HG02759 (cell line): ENCODE data around the gene GOLGA6L24.
"Not testable (repeated sequence)": the region's sequence is repeated elsewhere in the genome, so short reads cannot be mapped to it uniquely, and the experiment has no call there.

ENCODE experiments used
- ATAC-seq: cut with Tn5 transposase; IDR thresholded peaks from one replicate; pipeline ENCODE4 v1.9.1; 2021; ENCODE audit warnings: mild to moderate bottlenecking, moderate library complexity; ENCODE audit not compliant: unreplicated experiment

Gene GOLGA6L24

DNA sequence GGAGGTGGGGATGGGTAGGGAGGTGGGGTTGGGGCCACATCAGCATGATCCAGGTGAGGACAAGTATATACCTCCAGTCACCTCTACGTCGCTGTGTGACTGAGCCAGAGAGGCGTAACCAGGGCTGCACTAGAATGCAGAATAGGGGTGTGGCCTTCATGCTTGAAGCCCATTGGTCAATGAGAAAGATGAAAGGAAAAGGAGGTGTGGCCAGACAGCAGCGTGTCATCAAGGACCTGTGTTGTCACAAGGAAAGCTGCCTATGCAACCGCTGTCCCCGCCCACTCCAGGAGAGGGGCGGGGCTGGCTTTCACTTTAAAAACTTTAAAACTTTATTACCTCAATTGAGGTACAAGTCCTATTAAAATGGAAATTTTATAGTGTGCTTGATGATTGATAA, at the start of gene GOLGA6L24:
GOLGA6L24 (minus strand) TSS at position 101 of the 400 bp plus-strand sequence; CDS start at position 40, 61 bp downstream.
- ATAC-seq: not testable (repeated sequence)

DNA sequence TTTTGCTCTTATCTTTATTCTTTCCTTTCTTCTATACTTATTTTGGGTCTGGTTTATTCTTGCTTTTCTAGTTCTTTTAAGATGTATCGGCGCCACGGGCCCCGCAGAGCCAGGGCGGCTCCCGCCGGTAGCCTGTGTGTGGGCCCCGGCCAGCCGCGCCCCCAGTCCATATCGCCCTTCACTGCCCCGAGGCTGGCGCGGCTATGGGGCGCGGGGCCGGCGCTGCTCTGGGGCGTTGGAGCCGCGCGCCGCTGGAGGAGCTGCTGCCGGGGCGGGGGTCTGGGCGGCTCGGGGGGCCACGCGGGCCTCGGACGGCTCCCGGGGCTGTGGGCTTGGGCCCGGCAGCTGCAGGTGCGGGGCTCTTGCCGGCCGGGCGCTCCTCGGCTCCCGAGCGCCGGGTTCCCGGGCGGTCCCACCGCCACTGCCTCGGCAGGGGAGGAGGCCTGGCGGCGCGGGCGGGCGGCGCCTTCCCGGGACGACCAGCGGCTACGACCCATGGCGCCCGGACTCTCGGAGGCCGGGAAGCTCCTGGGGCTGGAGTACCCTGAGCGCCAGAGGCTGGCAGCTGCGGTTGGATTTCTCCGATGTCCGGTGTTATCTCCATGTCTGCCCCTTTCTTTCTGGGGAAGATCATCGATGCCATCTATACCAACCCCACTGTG, 45.0 kb upstream of the GOLGA6L24 start:
- not testable (repeated sequence) for ATAC-seq

DNA sequence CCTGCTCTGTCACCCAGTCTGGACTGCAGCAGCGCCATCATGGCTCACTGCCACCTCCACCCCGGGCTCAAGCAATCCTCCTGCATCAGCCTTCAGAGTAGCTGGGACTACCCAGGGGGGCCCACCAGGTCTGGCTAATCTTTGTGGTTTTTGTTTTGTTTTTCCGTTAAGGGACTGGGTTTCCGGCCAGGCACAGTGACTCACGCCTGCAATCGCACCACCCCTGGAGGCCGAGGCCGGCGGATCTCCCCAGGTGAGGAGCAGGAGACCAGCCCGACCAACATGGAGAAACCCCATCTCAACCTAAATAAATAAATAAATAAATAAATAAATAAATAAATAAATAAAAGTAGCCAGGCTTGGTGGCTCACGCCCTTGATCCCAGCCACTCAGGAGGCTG, 38.1 kb upstream of the GOLGA6L24 start:
- ATAC-seq: not testable (repeated sequence)

DNA sequence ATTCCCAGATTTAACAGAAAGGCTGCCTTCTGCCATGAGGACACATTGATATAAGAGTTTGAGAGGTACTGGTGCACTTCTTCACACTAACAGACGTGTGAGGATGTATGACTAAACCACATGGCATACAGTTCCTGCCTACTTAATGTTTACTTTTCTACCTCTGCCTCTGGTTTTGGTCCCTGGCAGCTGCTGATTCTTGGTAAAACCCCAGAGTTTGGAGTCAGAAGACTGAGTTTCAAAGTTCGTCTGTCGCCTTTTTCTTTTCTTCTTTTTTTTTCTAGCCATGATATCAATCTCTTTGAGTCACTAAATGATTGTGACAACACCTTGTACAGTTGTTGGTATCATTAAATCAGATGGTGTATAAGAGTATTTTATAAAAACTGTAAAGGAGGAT, 22.2 kb upstream of the GOLGA6L24 start:
- ATAC-seq: not testable (repeated sequence)

DNA sequence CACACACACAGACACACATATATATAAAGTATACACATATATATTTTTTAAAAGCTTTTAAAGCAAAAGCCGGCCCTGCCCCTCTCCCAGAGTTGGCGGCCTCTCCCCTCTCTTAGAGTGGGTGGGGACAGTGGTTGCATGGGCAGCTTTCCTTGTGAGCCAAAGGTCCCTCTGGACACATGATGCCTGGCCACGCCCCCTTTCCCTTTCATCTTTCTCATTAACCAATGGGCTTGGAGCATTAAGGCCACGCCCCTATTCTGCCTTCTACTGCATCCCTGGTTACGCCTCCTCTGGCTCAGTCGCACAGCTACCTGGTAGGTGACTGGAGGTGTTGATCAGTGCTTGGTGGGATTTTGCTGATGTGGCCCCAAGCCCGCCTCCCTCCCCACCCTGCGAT, 20.5 kb upstream of the GOLGA6L24 start, which contains the start of gene GOLGA8F:
GOLGA8F (plus strand) TSS at position 301 of the 400 bp plus-strand sequence; CDS start at position 399, 98 bp downstream.
- ATAC-seq: not testable (repeated sequence)

DNA sequence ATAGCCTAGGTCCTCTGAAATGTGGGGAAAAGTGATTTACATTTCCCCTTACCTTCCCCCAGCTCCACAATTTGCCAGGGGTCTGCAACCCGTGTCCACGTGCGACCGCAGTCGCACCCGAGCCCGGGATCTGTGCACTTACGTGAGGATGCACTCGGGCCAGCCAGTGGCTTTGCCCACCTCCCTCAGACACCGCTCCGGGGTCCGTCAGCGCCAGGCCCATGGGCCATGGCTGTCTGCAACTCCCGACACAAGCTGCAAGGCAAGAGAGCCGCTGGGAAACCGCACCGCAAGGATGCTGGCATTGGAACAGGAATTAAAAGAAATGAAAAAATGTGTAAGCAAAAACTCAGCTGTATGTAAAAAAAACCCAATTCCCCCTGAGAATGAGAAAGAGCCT, 7.6 kb upstream of the GOLGA6L24 start:
- ATAC-seq: not testable (repeated sequence)

DNA sequence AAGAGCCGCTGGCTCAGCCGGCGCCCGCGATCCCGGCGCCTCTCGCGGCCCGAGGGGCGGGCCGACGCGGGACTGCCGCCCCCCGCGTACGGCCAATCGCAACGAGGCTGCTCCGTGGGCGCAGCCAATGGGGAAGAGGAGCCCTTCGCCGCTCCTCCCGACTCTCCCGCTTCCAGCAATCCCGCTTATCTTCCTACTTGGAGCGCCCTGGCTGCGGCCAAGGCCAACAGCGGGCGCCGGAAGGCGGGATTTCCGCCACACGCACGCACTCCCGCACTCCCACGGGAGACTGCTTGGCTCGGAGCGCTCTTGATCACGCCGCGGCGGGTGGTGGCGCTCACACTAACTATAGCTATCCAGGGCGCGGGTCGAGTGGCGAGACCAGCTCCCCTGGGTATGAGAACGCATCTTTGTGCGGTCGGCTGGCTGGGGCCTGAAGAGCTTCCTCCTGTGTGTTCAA, 35.7 kb downstream of the GOLGA6L24 start, which contains the start of gene HERC2:
HERC2 (minus strand) TSS at position 51 of the 460 bp plus-strand sequence. CDS start 746 bp downstream, outside the sequence.
- not testable (repeated sequence) for ATAC-seq

DNA sequence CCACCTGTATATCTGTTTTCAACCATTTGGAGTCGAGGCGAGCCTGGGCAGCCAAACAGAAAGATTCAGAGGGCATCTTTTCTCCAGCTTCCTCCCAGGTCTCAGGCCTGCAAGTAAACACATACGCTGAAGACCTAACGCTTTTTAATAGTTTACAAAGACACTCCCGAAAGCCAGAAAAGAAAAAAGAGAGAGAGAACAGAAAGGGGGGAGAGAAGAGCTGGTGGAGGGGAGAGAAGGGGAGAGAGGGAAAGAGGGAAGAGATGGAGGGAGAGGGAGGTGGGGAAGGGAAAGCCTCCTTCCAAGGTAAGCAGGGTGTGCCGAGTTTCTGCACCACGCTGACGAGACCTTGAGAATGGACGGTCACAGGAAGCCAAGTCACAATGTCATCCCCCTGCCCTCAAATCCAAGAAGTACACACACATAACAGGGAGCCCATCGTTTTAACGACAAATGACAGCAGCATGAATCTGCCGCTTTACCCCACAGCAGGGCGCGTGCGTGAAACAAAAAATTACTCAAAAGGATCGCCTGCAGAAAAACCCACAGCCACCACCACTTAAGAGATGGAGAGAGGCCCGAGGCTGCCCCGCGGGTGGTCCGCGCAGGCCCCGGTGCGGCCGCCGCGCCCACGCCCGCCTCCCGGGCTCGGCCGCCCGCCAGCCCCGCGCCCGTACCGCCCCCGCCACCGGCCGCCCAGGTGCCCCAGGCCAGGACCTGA, 36.4 kb downstream of the GOLGA6L24 start:
- ATAC-seq: not testable (repeated sequence)

- not testable (repeated sequence) for ATAC-seq
Measured at GRCh38 chr15:28319725-28320124, 38.2 kb downstream of the GOLGA6L24 start.

GRCh38 chr15:28318828-28319227, 39.1 kb downstream of the GOLGA6L24 start:
- not testable (repeated sequence) for ATAC-seq

DNA sequence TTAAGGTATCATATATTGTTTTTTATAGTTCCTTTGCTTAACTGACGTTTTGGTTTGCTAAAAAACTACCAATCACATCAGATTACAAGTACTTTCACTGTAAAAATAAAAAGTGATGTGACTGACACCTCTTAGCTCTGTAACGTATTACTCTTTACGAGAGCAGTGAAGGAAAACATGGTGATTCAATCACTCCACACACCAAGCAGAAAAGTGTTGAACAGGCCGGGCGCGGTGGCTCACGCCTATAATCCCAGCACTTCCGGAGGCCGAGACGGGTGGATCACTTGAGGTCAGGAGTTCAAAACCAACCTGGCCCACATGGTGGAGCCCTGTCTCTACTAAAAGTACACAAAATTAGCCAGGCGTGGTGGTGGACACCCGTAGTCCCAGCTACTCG, 39.8 kb downstream of the GOLGA6L24 start:
- not testable (repeated sequence) for ATAC-seq

GRCh38 chr15:28316958-28317357, 40.9 kb downstream of the GOLGA6L24 start:
- not testable (repeated sequence) for ATAC-seq

DNA sequence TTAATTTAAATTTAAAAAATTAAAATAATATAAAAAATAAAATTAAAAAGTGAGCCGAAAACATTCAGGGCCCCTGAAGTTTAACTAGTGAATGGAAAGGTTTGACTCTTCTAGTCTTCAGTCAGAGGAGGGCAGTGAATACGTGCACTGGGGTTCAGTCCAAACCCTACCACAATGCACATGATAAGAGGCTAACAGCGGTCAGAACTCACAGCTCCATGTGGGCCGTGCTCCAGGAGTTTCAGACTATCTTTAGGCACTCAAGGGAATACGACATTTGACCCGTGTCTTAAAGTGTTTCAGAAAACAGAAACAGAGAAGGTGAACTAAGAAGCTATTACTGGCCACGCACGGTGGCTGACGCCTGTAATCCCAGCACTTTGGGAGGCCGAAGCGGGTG, 47.4 kb downstream of the GOLGA6L24 start:
- not testable (repeated sequence) for ATAC-seq

- ATAC-seq: not testable (repeated sequence)
Measured at GRCh38 chr15:28308718-28309117, 49.2 kb downstream of the GOLGA6L24 start.
